Measurements from ENCODE around the gene C6orf47. TPM values are rescaled to one million over a fixed set of nuclear protein-coding genes. Genes with fewer than 3 reads are reported as not detected.

C6orf47 gene
- total and polyA plus RNA-seq, 2 of the 13 experiments (the other 11 are each of a cell fraction or from before 2014, with no cell fraction given): 1.7 to 18.1 TPM

GRCh38 chr6:31665501-31666336, 5.1 kb upstream of the C6orf47 start, which contains the start of gene CSNK2B (continued):
- TF ChIP-seq ISL2 (CRISPR knock-in tag; IDR thresholded peaks at IDR 0.05): peak; percentile 56; the same call in 1 of the 2 replicates
- TF ChIP-seq, protein P1, sequence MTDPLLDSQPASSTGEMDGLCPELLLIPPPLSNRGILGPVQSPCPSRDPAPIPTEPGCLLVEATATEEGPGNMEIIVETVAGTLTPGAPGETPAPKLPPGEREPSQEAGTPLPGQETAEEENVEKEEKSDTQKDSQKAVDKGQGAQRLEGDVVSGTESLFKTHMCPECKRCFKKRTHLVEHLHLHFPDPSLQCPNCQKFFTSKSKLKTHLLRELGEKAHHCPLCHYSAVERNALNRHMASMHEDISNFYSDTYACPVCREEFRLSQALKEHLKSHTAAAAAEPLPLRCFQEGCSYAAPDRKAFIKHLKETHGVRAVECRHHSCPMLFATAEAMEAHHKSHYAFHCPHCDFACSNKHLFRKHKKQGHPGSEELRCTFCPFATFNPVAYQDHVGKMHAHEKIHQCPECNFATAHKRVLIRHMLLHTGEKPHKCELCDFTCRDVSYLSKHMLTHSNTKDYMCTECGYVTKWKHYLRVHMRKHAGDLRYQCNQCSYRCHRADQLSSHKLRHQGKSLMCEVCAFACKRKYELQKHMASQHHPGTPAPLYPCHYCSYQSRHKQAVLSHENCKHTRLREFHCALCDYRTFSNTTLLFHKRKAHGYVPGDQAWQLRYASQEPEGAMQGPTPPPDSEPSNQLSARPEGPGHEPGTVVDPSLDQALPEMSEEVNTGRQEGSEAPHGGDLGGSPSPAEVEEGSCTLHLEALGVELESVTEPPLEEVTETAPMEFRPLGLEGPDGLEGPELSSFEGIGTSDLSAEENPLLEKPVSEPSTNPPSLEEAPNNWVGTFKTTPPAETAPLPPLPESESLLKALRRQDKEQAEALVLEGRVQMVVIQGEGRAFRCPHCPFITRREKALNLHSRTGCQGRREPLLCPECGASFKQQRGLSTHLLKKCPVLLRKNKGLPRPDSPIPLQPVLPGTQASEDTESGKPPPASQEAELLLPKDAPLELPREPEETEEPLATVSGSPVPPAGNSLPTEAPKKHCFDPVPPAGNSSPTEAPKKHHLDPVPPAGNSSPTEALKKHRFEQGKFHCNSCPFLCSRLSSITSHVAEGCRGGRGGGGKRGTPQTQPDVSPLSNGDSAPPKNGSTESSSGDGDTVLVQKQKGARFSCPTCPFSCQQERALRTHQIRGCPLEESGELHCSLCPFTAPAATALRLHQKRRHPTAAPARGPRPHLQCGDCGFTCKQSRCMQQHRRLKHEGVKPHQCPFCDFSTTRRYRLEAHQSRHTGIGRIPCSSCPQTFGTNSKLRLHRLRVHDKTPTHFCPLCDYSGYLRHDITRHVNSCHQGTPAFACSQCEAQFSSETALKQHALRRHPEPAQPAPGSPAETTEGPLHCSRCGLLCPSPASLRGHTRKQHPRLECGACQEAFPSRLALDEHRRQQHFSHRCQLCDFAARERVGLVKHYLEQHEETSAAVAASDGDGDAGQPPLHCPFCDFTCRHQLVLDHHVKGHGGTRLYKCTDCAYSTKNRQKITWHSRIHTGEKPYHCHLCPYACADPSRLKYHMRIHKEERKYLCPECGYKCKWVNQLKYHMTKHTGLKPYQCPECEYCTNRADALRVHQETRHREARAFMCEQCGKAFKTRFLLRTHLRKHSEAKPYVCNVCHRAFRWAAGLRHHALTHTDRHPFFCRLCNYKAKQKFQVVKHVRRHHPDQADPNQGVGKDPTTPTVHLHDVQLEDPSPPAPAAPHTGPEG (CRISPR knock-in tag; IDR thresholded peaks at IDR 0.05): peak; percentile 41; the same call in 1 of the 2 replicates
- TF ChIP-seq ZNF569 (CRISPR knock-in tag; IDR thresholded peaks at IDR 0.05; ENCODE audit: borderline replicate concordance): no peak
- TF ChIP-seq CENPT (CRISPR knock-in tag; IDR thresholded peaks at IDR 0.05; ENCODE audit: low read depth): 0 out of 2 replicates have a peak, but pooled peaks have one; percentile 3
- no peak for TF ChIP-seq ZNF101 (CRISPR knock-in tag; IDR thresholded peaks at IDR 0.05; ENCODE audit: borderline replicate concordance, low read depth)
- TF ChIP-seq ELF4 (CRISPR knock-in tag; IDR thresholded peaks at IDR 0.05; ENCODE audit: borderline replicate concordance): no peak; the same call in 1 of the 2 replicates
- TF ChIP-seq ZBTB3 (CRISPR knock-in tag; IDR thresholded peaks at IDR 0.05; ENCODE audit: borderline replicate concordance, low read depth): 0 out of 2 replicates have a peak, but pooled peaks have one; percentile 73
- TF ChIP-seq SIN3A (IDR thresholded peaks at IDR 0.05; ENCODE audit: borderline replicate concordance, low read depth, low read length): peak; percentile 81
- no peak for TF ChIP-seq CBX2 (IDR thresholded peaks at IDR 0.05; ENCODE audit: low read depth, low read length)
- TF ChIP-seq CBX2 (CRISPR knock-in tag; IDR thresholded peaks at IDR 0.05; ENCODE audit: low read depth): no peak
- TF ChIP-seq AHR (CRISPR knock-in tag; IDR thresholded peaks at IDR 0.05): 0 out of 2 replicates have a peak, but pooled peaks have one; percentile 50
- TF ChIP-seq PPARG (CRISPR knock-in tag; conservative IDR thresholded peaks at IDR 0.05): peak; percentile 59; the same call in 1 of the 2 replicates
- peak; percentile 27; the same call in 1 of the 2 replicates for TF ChIP-seq GATAD2A (CRISPR knock-in tag; IDR thresholded peaks at IDR 0.05)
- TF ChIP-seq, protein P2, sequence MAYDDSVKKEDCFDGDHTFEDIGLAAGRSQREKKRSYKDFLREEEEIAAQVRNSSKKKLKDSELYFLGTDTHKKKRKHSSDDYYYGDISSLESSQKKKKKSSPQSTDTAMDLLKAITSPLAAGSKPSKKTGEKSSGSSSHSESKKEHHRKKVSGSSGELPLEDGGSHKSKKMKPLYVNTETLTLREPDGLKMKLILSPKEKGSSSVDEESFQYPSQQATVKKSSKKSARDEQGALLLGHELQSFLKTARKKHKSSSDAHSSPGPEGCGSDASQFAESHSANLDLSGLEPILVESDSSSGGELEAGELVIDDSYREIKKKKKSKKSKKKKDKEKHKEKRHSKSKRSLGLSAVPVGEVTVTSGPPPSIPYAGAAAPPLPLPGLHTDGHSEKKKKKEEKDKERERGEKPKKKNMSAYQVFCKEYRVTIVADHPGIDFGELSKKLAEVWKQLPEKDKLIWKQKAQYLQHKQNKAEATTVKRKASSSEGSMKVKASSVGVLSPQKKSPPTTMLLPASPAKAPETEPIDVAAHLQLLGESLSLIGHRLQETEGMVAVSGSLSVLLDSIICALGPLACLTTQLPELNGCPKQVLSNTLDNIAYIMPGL (CRISPR knock-in tag; IDR thresholded peaks at IDR 0.05; ENCODE audit: borderline replicate concordance in 1 of 2, low read depth in 1 of 2): peak; percentile 55 to 71
- TF ChIP-seq ZNF672 (CRISPR knock-in tag; IDR thresholded peaks at IDR 0.05): no peak
- TF ChIP-seq, protein P3, sequence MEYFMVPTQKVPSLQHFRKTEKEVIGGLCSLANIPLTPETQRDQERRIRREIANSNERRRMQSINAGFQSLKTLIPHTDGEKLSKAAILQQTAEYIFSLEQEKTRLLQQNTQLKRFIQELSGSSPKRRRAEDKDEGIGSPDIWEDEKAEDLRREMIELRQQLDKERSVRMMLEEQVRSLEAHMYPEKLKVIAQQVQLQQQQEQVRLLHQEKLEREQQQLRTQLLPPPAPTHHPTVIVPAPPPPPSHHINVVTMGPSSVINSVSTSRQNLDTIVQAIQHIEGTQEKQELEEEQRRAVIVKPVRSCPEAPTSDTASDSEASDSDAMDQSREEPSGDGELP (IDR thresholded peaks at IDR 0.05; ENCODE audit: borderline replicate concordance, low read depth): peak; percentile 40; the same call in 1 of the 2 replicates
- no peak; the same call in none of the 2 replicates for TF ChIP-seq POGZ (CRISPR knock-in tag; IDR thresholded peaks at IDR 0.05)
- peak; percentile 67 for TF ChIP-seq ZNF709 (CRISPR knock-in tag; IDR thresholded peaks at IDR 0.05)
- peak; percentile 82; the same call in 1 of the 2 replicates for TF ChIP-seq ARNT2 (CRISPR knock-in tag; IDR thresholded peaks at IDR 0.05; ENCODE audit: low read depth)
- TF ChIP-seq, protein P4, sequence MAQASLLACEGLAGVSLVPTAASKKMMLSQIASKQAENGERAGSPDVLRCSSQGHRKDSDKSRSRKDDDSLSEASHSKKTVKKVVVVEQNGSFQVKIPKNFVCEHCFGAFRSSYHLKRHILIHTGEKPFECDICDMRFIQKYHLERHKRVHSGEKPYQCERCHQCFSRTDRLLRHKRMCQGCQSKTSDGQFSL (CRISPR knock-in tag; IDR thresholded peaks at IDR 0.05): no peak; the same call in 1 of the 2 replicates

Measured in HepG2 (cell line).